GM12864 (cell line): Measurements from ENCODE around the gene SLC6A13.

Experiments
- DNase-seq: peaks from one replicate; pipeline ENCODE4 v3.0.0-alpha.2; 2011; ENCODE audit warnings: low read depth
- H3K4me3 ChIP-seq: 2 replicates; pipeline ENCODE4 v1.5.1; 2011; ENCODE audit warnings: mild to moderate bottlenecking, low read depth, low read length, control low read depth
- CTCF ChIP-seq: IDR thresholded peaks from 2 replicates; pipeline ENCODE4 v1.5.1; 2011; ENCODE audit warnings: low read depth, mild to moderate bottlenecking, moderate library complexity, low read length, control low read depth, inconsistent platforms; ENCODE audit errors: missing control alignments

SLC6A13 gene

GRCh38 chr12:211142-211465, 51.5 kb downstream of the SLC6A13 start:
- TF ChIP-seq CTCF = no peak
- DNase-seq = no peak

GRCh38 chr12:210277-211141, 52.1 kb downstream of the SLC6A13 start:
- no peak for DNase-seq
- TF ChIP-seq CTCF = no peak
- H3K4me3 ChIP-seq = no peak overlapping the region

More at GRCh38 chr12:211142-211465, 51.5 kb downstream of the SLC6A13 start:
- no peak overlapping the region for H3K4me3 ChIP-seq

- no peak for DNase-seq
- TF ChIP-seq CTCF = no peak
- H3K4me3 ChIP-seq = no peak overlapping the region
These were observed 52.8 kb downstream of the SLC6A13 start for GRCh38 chr12:209851-210250.

- TF ChIP-seq CTCF = no peak
- H3K4me3 ChIP-seq = no peak overlapping the region
- no peak for DNase-seq
These were observed 53.4 kb downstream of the SLC6A13 start for GRCh38 chr12:209246-209645.

GRCh38 chr12:208813-209212, 53.8 kb downstream of the SLC6A13 start:
- DNase-seq = no peak
- TF ChIP-seq CTCF = no peak
- no peak overlapping the region for H3K4me3 ChIP-seq

GRCh38 chr12:207804-208203, 54.8 kb downstream of the SLC6A13 start:
- no peak overlapping the region for H3K4me3 ChIP-seq
- no peak for TF ChIP-seq CTCF
- DNase-seq = no peak
